GM23338 (cell line): ENCODE results near the gene CDH4. TPM values are rescaled to one million over a fixed set of nuclear protein-coding genes. Genes with fewer than 3 reads are reported as not detected.

Source experiments
- ATAC-seq: fragments of 200-7000 bp; cut with Tn5 transposase; 3 replicates; pipeline ENCODE4 v1.9.1; 2020
- DNase-seq: peaks from one replicate; pipeline ENCODE4 v3.0.0-alpha.2; 2015; ENCODE audit warnings: low spot score
- H2AFZ ChIP-seq: fragments of 200-600 bp; sonication (generic); 2 replicates; pipeline ENCODE4 v1.8.0; 2016; ENCODE audit warnings: antibody characterized with exemption, mild to moderate bottlenecking, moderate library complexity
- H3F3A ChIP-seq: fragments of 200-600 bp; sonication (generic); replicated peaks from 2 replicates; pipeline ENCODE4 v1.8.0; 2017; ENCODE audit warnings: antibody characterized with exemption, mixed run types, low read depth
- H3K27ac ChIP-seq: fragments of 200-600 bp; sonication (generic); 2 replicates; pipeline ENCODE4 v1.6.1; 2016; ENCODE audit warnings: low read depth
- H3K27me3 ChIP-seq: fragments of 200-600 bp; sonication (generic); 2 replicates; pipeline ENCODE4 v1.8.0; 2016; ENCODE audit warnings: mild to moderate bottlenecking, mixed run types, moderate library complexity; ENCODE audit not compliant: insufficient read depth
- H3K36me3 ChIP-seq: fragments of 200-600 bp; sonication (generic); 2 replicates; pipeline ENCODE4 v1.8.0; 2016; ENCODE audit warnings: mild to moderate bottlenecking; ENCODE audit not compliant: insufficient read depth
- H3K4me1 ChIP-seq: fragments of 200-600 bp; sonication (generic); 2 replicates; pipeline ENCODE4 v1.8.0; 2016; ENCODE audit warnings: mild to moderate bottlenecking, moderate library complexity; ENCODE audit not compliant: insufficient read depth
- H3K4me2 ChIP-seq: fragments of 200-600 bp; sonication (generic); 2 replicates; pipeline ENCODE4 v1.7.1; 2017; ENCODE audit warnings: mixed run types
- H3K4me3 ChIP-seq: fragments of 200-600 bp; sonication (generic); 2 replicates; pipeline ENCODE4 v1.6.1; 2016; ENCODE audit warnings: mixed run types
- H3K79me2 ChIP-seq: fragments of 200-600 bp; sonication (generic); replicated peaks from 2 replicates; pipeline ENCODE4 v1.8.0; 2017; ENCODE audit warnings: mild to moderate bottlenecking; ENCODE audit not compliant: insufficient read depth
- H3K9me2 ChIP-seq: fragments of 200-600 bp; sonication (generic); 2 replicates; pipeline ENCODE4 v1.8.0; 2017; ENCODE audit not compliant: insufficient read depth
- H4K20me1 ChIP-seq: fragments of 200-600 bp; sonication (generic); replicated peaks from 2 replicates; pipeline ENCODE4 v1.8.0; 2017; ENCODE audit warnings: mild to moderate bottlenecking; ENCODE audit not compliant: insufficient read depth
- H3K27ac Mint-ChIP-seq: 2 replicates; pipeline ENCODE4 v1.8.0; 2020; ENCODE audit warnings: inconsistent platforms, mild to moderate bottlenecking, moderate library complexity, mixed read lengths
- H3K27me3 Mint-ChIP-seq: 3 replicates; pipeline ENCODE4 v1.8.0; 2022; ENCODE audit warnings: low read depth, mild to moderate bottlenecking, moderate library complexity, mixed read lengths, inconsistent platforms; ENCODE audit not compliant: insufficient read depth, poor library complexity
- H3K36me3 Mint-ChIP-seq: 3 replicates; pipeline ENCODE4 v1.8.0; 2021; ENCODE audit warnings: low read depth, mild to moderate bottlenecking, inconsistent platforms, moderate library complexity, mixed read lengths
- H3K4me1 Mint-ChIP-seq: 3 replicates; pipeline ENCODE4 v1.8.0; 2020; ENCODE audit warnings: mild to moderate bottlenecking, inconsistent platforms, mixed read lengths
- H3K4me3 Mint-ChIP-seq: 3 replicates; pipeline ENCODE4 v1.8.0; 2021; ENCODE audit warnings: moderate library complexity, mild to moderate bottlenecking, inconsistent platforms, mixed read lengths
- H3K9me3 Mint-ChIP-seq: 3 replicates; pipeline ENCODE4 v1.8.0; 2020; ENCODE audit warnings: moderate library complexity, mild to moderate bottlenecking, inconsistent platforms, mixed read lengths
- CREB1 ChIP-seq: fragments of 250-450 bp; sonication (Bioruptor Pico); IDR thresholded peaks from 2 replicates; pipeline ENCODE4 v1.5.0; 2020; ENCODE audit warnings: low read depth, mild to moderate bottlenecking, moderate library complexity
- CTCF ChIP-seq, 2 experiments: fragments of 200-600 bp in 1 of 2; sonication (generic) in 1 of 2; conservative IDR thresholded peaks; 2 replicates each; pipeline versions ENCODE4 v1.5.1 to v1.6.1; 2016 to 2017; ENCODE audit warnings: antibody characterized with exemption in 2 of 2, low read depth in 2 of 2, mild to moderate bottlenecking in 2 of 2, moderate library complexity in 1 of 2
- ETS1 ChIP-seq: IDR thresholded peaks from 2 replicates; pipeline ENCODE4 v1.6.1; 2016; ENCODE audit warnings: antibody characterized with exemption
- EZH2phosphoT487 ChIP-seq: fragments of 200-600 bp; sonication (generic); IDR thresholded peaks from one replicate; pipeline ENCODE4 v1.8.1; 2018; ENCODE audit warnings: antibody characterized with exemption; ENCODE audit not compliant: unreplicated experiment
- JUNB ChIP-seq: IDR thresholded peaks from one replicate; pipeline ENCODE4 v1.6.1; 2016; ENCODE audit warnings: antibody characterized with exemption; ENCODE audit not compliant: unreplicated experiment
- STAT1 ChIP-seq: IDR thresholded peaks from one replicate; pipeline ENCODE4 v1.6.1; 2016; ENCODE audit warnings: antibody characterized with exemption; ENCODE audit not compliant: unreplicated experiment
- ZNF114 ChIP-seq: fragments of 250-450 bp; sonication (Bioruptor Pico); IDR thresholded peaks from 2 replicates; pipeline ENCODE4 v1.5.0; 2020; ENCODE audit warnings: mild to moderate bottlenecking, moderate library complexity
- ZNF331 ChIP-seq: fragments of 250-450 bp; sonication (Bioruptor Pico); IDR thresholded peaks from 2 replicates; pipeline ENCODE4 v1.5.0; 2020; ENCODE audit warnings: low read depth, mild to moderate bottlenecking, moderate library complexity
- ZNF462 ChIP-seq: fragments of 250-450 bp; sonication (Bioruptor Pico); IDR thresholded peaks from 2 replicates; pipeline ENCODE4 v1.5.0; 2020; ENCODE audit warnings: mild to moderate bottlenecking, moderate library complexity
- polyA plus RNA-seq: library from polyadenylated mRNA; unstranded; fragments of >200 nt; fragmentation: Nextera tagmentation; extraction: Ambion mirVana; gene quantifications from 2 replicates; pipeline ENCODE4 v1.2.1, GENCODE V29; 2016
- total RNA-seq: library from RNA; depleted of rRNA; stranded (reverse); fragments of >200 nt; shearing (Covaris generic); gene quantifications from 2 replicates; pipeline ENCODE4 v1.2.3, GENCODE V29; 2014

The CDH4 gene
- total and polyA plus RNA-seq, 2 experiments from 2014 or later = 1.2 to 4.2 TPM

- peaks cover 15% of the 10 kb centered on the region for H3K4me1 Mint-ChIP-seq
- Histone ChIP-seq H3K9me2 (no peaks in the 10 kb centered on the region), H2AFZ (no peak overlapping the region), H3F3A (0 out of 2 replicates have a peak, but pooled peaks cover 3% of the 10 kb centered on the region), H3K79me2 (no peaks in the 10 kb centered on the region), H3K4me2 (no peak overlapping the region), H3K27ac (no peak overlapping the region), H3K4me1 (peaks cover 9% of the 10 kb centered on the region; the same call in 1 of the 2 replicates), H4K20me1 (peaks cover 10% of the 10 kb centered on the region; the same call in 1 of the 2 replicates), H3K4me3 (no peak overlapping the region), H3K27me3 (peaks cover 48% of the 10 kb centered on the region), H3K36me3 (no peaks in the 10 kb centered on the region; the same call in 1 of the 2 replicates)
- no peak overlapping the region for H3K27ac Mint-ChIP-seq
- peaks cover 31% of the 10 kb centered on the region for H3K27me3 Mint-ChIP-seq
- H3K36me3 Mint-ChIP-seq = peaks cover 41% of the 10 kb centered on the region
- no peak for DNase-seq
- TF ChIP-seq ZNF331 (CRISPR knock-in tag) = no peak
- TF ChIP-seq JUNB = no peak
- no peak overlapping the region for H3K4me3 Mint-ChIP-seq
- H3K9me3 Mint-ChIP-seq = no peaks in the 10 kb centered on the region
- ATAC-seq = no peak
Measured at GRCh38 chr20:61256824-61257223, 4.8 kb downstream of the CDH4 start.

GRCh38 chr20:61257611-61258010 lies 5.5 kb downstream of the CDH4 start:
- Histone ChIP-seq H3K27ac (no peak overlapping the region), H2AFZ (no peak overlapping the region), H3K36me3 (no peaks in the 10 kb centered on the region; the same call in 1 of the 2 replicates), H3K27me3 (peaks cover 43% of the 10 kb centered on the region), H3K4me3 (no peak overlapping the region), H3K4me1 (peaks cover 9% of the 10 kb centered on the region; the same call in 1 of the 2 replicates), H3K9me2 (no peaks in the 10 kb centered on the region), H3K79me2 (no peaks in the 10 kb centered on the region), H3F3A (0 out of 2 replicates have a peak, but pooled peaks cover 3% of the 10 kb centered on the region), H4K20me1 (peaks cover 10% of the 10 kb centered on the region; the same call in 1 of the 2 replicates), H3K4me2 (no peak overlapping the region)
- ATAC-seq (no peak), DNase-seq (no peak)
- Mint-ChIP-seq H3K27ac (no peak overlapping the region), H3K9me3 (no peaks in the 10 kb centered on the region), H3K36me3 (peaks cover 41% of the 10 kb centered on the region), H3K4me3 (no peak overlapping the region), H3K27me3 (peaks cover 30% of the 10 kb centered on the region), H3K4me1 (peaks cover 23% of the 10 kb centered on the region)
- TF ChIP-seq ZNF331 (CRISPR knock-in tag) (no peak), EZH2phosphoT487 (no peak), JUNB (no peak), ETS1 (no peak), CTCF (conservative IDR thresholded peaks at IDR 0.05; ENCODE audit: low read depth in 2 of 2) (no peak), ZNF114 (CRISPR knock-in tag) (no peak), STAT1 (no peak), ZNF462 (no peak), CREB1 (no peak)
